ENCODE data around the gene CDH23. TPM values are rescaled to one million over a fixed set of nuclear protein-coding genes. Genes with fewer than 3 reads are reported as not detected.

CDH23 gene
- total and polyA plus RNA-seq, 2 of the 8 experiments (the other 6 are each of a cell fraction or from before 2014, with no cell fraction given) = 1.9 to 4.9 TPM

DNA sequence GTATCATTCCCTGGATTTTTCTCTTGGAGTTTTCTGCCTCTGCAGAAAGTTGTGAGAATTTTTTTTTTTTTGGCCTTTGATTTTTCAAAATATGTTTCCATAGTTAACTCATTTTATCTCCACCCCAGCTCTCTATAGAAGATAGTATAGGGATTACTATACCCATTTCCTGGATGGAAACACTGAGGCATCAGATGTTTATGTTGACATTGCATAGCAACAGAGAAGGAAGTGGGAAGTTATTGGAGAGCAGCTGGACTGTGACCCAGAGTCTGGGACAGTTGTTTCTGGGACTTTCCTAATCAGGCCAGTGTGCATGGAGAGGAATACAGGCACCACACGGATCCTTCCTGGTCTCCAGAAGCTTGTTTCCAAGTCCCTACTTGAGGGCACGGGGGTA, 158.0 kb downstream of the CDH23 start:
- H3K79me1 ChIP-seq (ENCODE audit: low read depth, low read length) = no peaks in the 10 kb centered on the region
- H3K36me3 ChIP-seq (ENCODE audit: control insufficient read depth in 2 of 4, insufficient read depth in 4 of 4, low read length in 3 of 4) = no peaks in the 10 kb centered on the region
- H2BK12ac ChIP-seq (ENCODE audit: low read depth, low read length) = no peak overlapping the region
- CTCF ChIA-PET (ENCODE audit: partially characterized antibody) = interaction anchor here (0.6 to 15.1 kb wide), 6 partner anchors 11 to 651 kb away, joined by 3 to 168 read pairs (median 4); no protein-coding TSS in a partner anchor
- H3K9ac ChIP-seq (replicated peaks in 1 of 4; ENCODE audit: extremely low read depth in 1 of 4, low read depth in 3 of 4, low read length in 3 of 4) = no peak overlapping the region
- DNase-seq (ENCODE audit: low read depth in 1 of 2, low spot score in 2 of 2) (no peak), FAIRE-seq (no peak)
- no peak overlapping the region for H3K4me3 ChIP-seq (ENCODE audit: extremely low read depth in 1 of 4, insufficient read depth in 2 of 4, low read depth in 3 of 4, low read length in 4 of 4)
- H3K18ac ChIP-seq (ENCODE audit: extremely low read depth, low read length) = no peak overlapping the region
- WGBS, 2 experiments (ENCODE audit: extremely low coverage in 1 of 2, insufficient coverage in 1 of 2, insufficient read length in 1 of 2, insufficient replicate concordance in 2 of 2, low coverage in 1 of 2, low lambda C conversion rate in 2 of 2, missing lambda C conversion rate in 1 of 2) = 80% methylated on average over 2 of the region's 2 CpGs; no CpG with 5 or more reads in 1 of the 2 experiments
- no peak overlapping the region for H3K23ac ChIP-seq (ENCODE audit: insufficient read length)
- no peak overlapping the region for H4K8ac ChIP-seq (ENCODE audit: extremely low read depth, insufficient read depth, low read length)
- H3K27ac ChIP-seq (ENCODE audit: low read depth, low read length) = no peak overlapping the region
- TF ChIP-seq KDM1A (IDR thresholded peaks at IDR 0.05; ENCODE audit: borderline replicate concordance, low read length) (peak; percentile 57; the same call in 1 of the 2 replicates), EGR1 (IDR thresholded peaks at IDR 0.05; ENCODE audit: borderline replicate concordance, low read depth, low read length) (no peak)
- H3K23me2 ChIP-seq (ENCODE audit: low read depth, low read length) = no peaks in the 10 kb centered on the region; the same call in 1 of the 2 replicates
- no peak overlapping the region for H3K56ac ChIP-seq (replicated peaks; ENCODE audit: insufficient read length, low read depth, low read length)
- no peak overlapping the region for H4K91ac ChIP-seq (replicated peaks; ENCODE audit: insufficient read length, low read length)
- H3K4ac ChIP-seq (replicated peaks; ENCODE audit: insufficient read length, low read depth, low read length) = no peak overlapping the region
- no peak overlapping the region for H2BK5ac ChIP-seq (ENCODE audit: low read depth, low read length)
- H3K4me1 ChIP-seq (replicated peaks in 1 of 4; ENCODE audit: control insufficient read depth in 3 of 4, insufficient read depth in 4 of 4, low read length in 3 of 4) = peaks cover 3 to 16% (median 11%) of the 10 kb centered on the region in 4 experiments
- H3K4me2 ChIP-seq (ENCODE audit: insufficient read depth in 1 of 2, low read depth in 2 of 2, low read length in 2 of 2) = no peak overlapping the region
- H3K79me2 ChIP-seq (ENCODE audit: control insufficient read depth in 1 of 2, insufficient read depth in 2 of 2, low read length in 2 of 2) = no peaks in the 10 kb centered on the region
- H2BK20ac ChIP-seq (ENCODE audit: low read length) = no peak overlapping the region
- POLR2A ChIA-PET (ENCODE audit: partially characterized antibody) = no interaction called here
- H3K27me3 ChIP-seq (replicated peaks in 1 of 4; ENCODE audit: control insufficient read depth in 3 of 4, extremely low read depth in 1 of 4, insufficient read depth in 3 of 4, low read length in 3 of 4) = no peaks in the 10 kb centered on the region
- H2BK120ac ChIP-seq (replicated peaks; ENCODE audit: low read depth, low read length) = no peak overlapping the region
- no peaks in the 10 kb centered on the region for H4K20me1 ChIP-seq (replicated peaks in 1 of 2; ENCODE audit: control insufficient read depth in 1 of 2, insufficient read depth in 2 of 2, low read length in 2 of 2)
- H2AK5ac ChIP-seq (ENCODE audit: low read depth, low read length) = no peak overlapping the region
- no peaks in the 10 kb centered on the region for H3K9me3 ChIP-seq (ENCODE audit: insufficient read depth in 2 of 2, low read depth in 1 of 2, low read length in 1 of 2)
- no peak overlapping the region for H3K14ac ChIP-seq (ENCODE audit: insufficient read length)
- no peak overlapping the region for H2BK15ac ChIP-seq (ENCODE audit: low read length)
- no peak overlapping the region for H2AFZ ChIP-seq (ENCODE audit: low read length)
- H4K5ac ChIP-seq (ENCODE audit: insufficient read length, low read depth, low read length) = no peak overlapping the region
